GM12878 (cell line): Measurements from ENCODE around the gene CPEB1. TPM values are rescaled to one million over a fixed set of nuclear protein-coding genes. Genes with fewer than 3 reads are reported as not detected.

Experiments used
- ATAC-seq: fragments of 200-7000 bp; cut with Tn5 transposase; 3 replicates; pipeline ENCODE4 v1.9.1; 2020; ENCODE audit warnings: mild to moderate bottlenecking, moderate library complexity
- BruUV-seq: library from RNA; stranded (reverse); fragments of 400-500 nt; replicated peaks from 2 replicates; lab custom pipeline; 2021; lab: Mats Ljungman, UMichigan
- CTCF ChIA-PET: fragments of 300-600 bp; sonication (Branson Sonifier 250); formaldehyde crosslinking; extraction: SDS; loops from one replicate; lab custom pipeline; 2021; ENCODE audit warnings: inconsistent platforms; lab: Yijun Ruan, JAX
- POLR2A ChIA-PET: fragments of 350-600 bp; formaldehyde crosslinking; extraction: SDS; loops from one replicate; lab custom pipeline; 2021; ENCODE audit warnings: inconsistent platforms; lab: Charles Lee
- RAD21 ChIA-PET: fragments of 300-600 bp; sonication (Branson Sonifier 250); formaldehyde crosslinking; loops from one replicate; lab custom pipeline; 2023; ENCODE audit warnings: antibody characterized with exemption; ENCODE audit not compliant: unreplicated experiment; lab: Charles Lee
- SMC1A ChIA-PET: fragments of 300-600 bp; sonication (Branson Sonifier 250); formaldehyde crosslinking; loops from one replicate; lab custom pipeline; 2023; ENCODE audit not compliant: unreplicated experiment, uncharacterized antibody; lab: Charles Lee
- DNase-seq: peaks from one replicate; pipeline ENCODE4 v3.0.0-alpha.2; 2011; ENCODE audit warnings: low read depth, low spot score
- FAIRE-seq: peaks from 3 replicates; lab custom pipeline; 2011; peaks lifted over from hg19 to GRCh38; lab: Jason Lieb, UNC
- H2AFZ ChIP-seq: 2 replicates; pipeline ENCODE4 v1.6.0; 2011; ENCODE audit warnings: low read depth, low read length, control low read depth; ENCODE audit not compliant: control insufficient read depth
- H3K27ac ChIP-seq: 2 replicates; pipeline ENCODE4 v1.5.1; 2011; ENCODE audit warnings: control low read depth; ENCODE audit not compliant: control insufficient read depth, insufficient read depth
- H3K27me3 ChIP-seq, 2 experiments: replicated peaks in 1 of 2; 2 replicates each; pipeline versions ENCODE4 v1.6.0 to v1.6.1; 2011; ENCODE audit warnings: low read length in 1 of 2; ENCODE audit not compliant: control insufficient read depth in 2 of 2, insufficient read depth in 2 of 2
- H3K36me3 ChIP-seq, 2 experiments: 2 replicates each; pipeline ENCODE4 v1.5.1; 2011; ENCODE audit warnings: low read length in 1 of 2; ENCODE audit not compliant: control insufficient read depth in 2 of 2, insufficient read depth in 2 of 2
- H3K4me1 ChIP-seq: 2 replicates; pipeline ENCODE4 v1.6.1; 2011; ENCODE audit warnings: mild to moderate bottlenecking, low read length, moderate library complexity, mixed read lengths; ENCODE audit not compliant: control insufficient read depth, insufficient read depth
- H3K4me2 ChIP-seq: 2 replicates; pipeline ENCODE4 v1.6.0; 2011; ENCODE audit warnings: control low read depth; ENCODE audit not compliant: control insufficient read depth, insufficient read depth
- H3K4me3 ChIP-seq: fragments of 200-600 bp; sonication (generic); 2 replicates; pipeline ENCODE4 v1.5.1; 2016
- H3K79me2 ChIP-seq: 2 replicates; pipeline ENCODE4 v1.6.0; 2011; ENCODE audit warnings: low read length; ENCODE audit not compliant: control insufficient read depth, insufficient read depth
- H3K9ac ChIP-seq: 2 replicates; pipeline ENCODE4 v1.8.0; 2011; ENCODE audit warnings: low read length, control low read depth, mixed read lengths; ENCODE audit not compliant: control insufficient read depth, insufficient read depth
- H3K9me3 ChIP-seq: replicated peaks from 3 replicates; pipeline ENCODE4 v1.5.1; 2011; ENCODE audit warnings: mild to moderate bottlenecking, low read length; ENCODE audit not compliant: control insufficient read depth, insufficient read depth
- H4K20me1 ChIP-seq: 2 replicates; pipeline ENCODE4 v1.6.0; 2011; ENCODE audit not compliant: control insufficient read depth, insufficient read depth
- CBFB ChIP-seq: IDR thresholded peaks from 2 replicates; pipeline ENCODE4 v1.6.1; 2016; ENCODE audit warnings: antibody characterized with exemption, low read depth
- MAX ChIP-seq: IDR thresholded peaks from 2 replicates; pipeline ENCODE4 v1.6.1; 2012; ENCODE audit warnings: low read depth, low read length, improper control_type of control experiment
- MTA3 ChIP-seq: IDR thresholded peaks from 2 replicates; pipeline ENCODE4 v1.6.1; 2012; ENCODE audit warnings: low read length, inconsistent platforms, borderline replicate concordance
- PAX8 ChIP-seq: fragments of 450-650 bp; IDR thresholded peaks from 2 replicates; pipeline ENCODE4 v1.6.1; 2017; ENCODE audit warnings: mild to moderate bottlenecking, moderate library complexity
- REST ChIP-seq: IDR thresholded peaks from 2 replicates; pipeline ENCODE4 v1.6.1; 2012; ENCODE audit warnings: mild to moderate bottlenecking, low read depth, low read length
- USF1 ChIP-seq: IDR thresholded peaks from 2 replicates; pipeline ENCODE4 v1.6.1; 2011; ENCODE audit warnings: borderline replicate concordance, low read depth, mild to moderate bottlenecking, moderate library complexity, mixed read lengths, low read length; ENCODE audit not compliant: insufficient read depth; ENCODE audit errors: extremely low read length
- YY1 ChIP-seq: IDR thresholded peaks from 2 replicates; pipeline ENCODE4 v1.6.1; 2011; ENCODE audit warnings: low read depth, mild to moderate bottlenecking, low read length
- WGBS: methylation state at CpG from one replicate; pipeline ENCODE4 v1.1.6; 2016; ENCODE audit warnings: low lambda C conversion rate; ENCODE audit not compliant: insufficient replicate concordance, insufficient coverage; ENCODE audit errors: missing lambda C conversion rate; 5-methylcytosine and 5-hydroxymethylcytosine counted together
- in situ Hi-C: fragments of 300-500 bp; cut with MboI; formaldehyde crosslinking; loops from 9 replicates; pipeline ENCODE4 v1.14.3; 2018; ENCODE audit warnings: mixed read lengths
- intact Hi-C: fragments of 100-400 bp; cut with micrococcal nuclease; formaldehyde crosslinking; loops from one replicate; pipeline ENCODE4 v1.14.2; 2022; ENCODE audit not compliant: unreplicated experiment
- polyA plus RNA-seq, 11 experiments: library from polyadenylated mRNA; depleted of rRNA in 4 of 11; unstranded in 6 of 11; stranded (reverse) in 5 of 11; fragments of >200 nt; fragmentation: Nextera tagmentation in 4 of 11; fragmentation: Illumina TruSeq in 1 of 11; extraction: Ambion mirVana in 4 of 11; extraction: Trizol in 1 of 11; gene quantifications; 1 replicate in 1 of 11; 2 replicates in 10 of 11; pipeline versions ENCODE4 v1.2.1 to v1.2.3, GENCODE V29; 2011 to 2016; ENCODE audit warnings: inconsistent platforms in 2 of 11, missing spikeins in 2 of 11, low read depth in 1 of 11
- total RNA-seq, 4 experiments: library from RNA; depleted of rRNA in 3 of 4; stranded (reverse); fragments of >200 nt in 3 of 4; fragmentation: Illumina TruSeq in 1 of 4; extraction: Trizol in 1 of 4; gene quantifications; 2 replicates each; pipeline versions ENCODE4 v1.2.1 to v1.2.3, GENCODE V29; 2013 to 2021

Gene CPEB1
- total and polyA plus RNA-seq, 10 of the 15 experiments (the other 5 are each of a cell fraction or from before 2014, with no cell fraction given): 0.05 to 1.1 (median 0.46) TPM

GRCh38 chr15:82663186-82663600 is 16.0 kb upstream of the CPEB1 start:
- H3K4me1 ChIP-seq: no peaks in the 10 kb centered on the region
- SMC1A ChIA-PET: no interaction called here
- no peaks in the 10 kb centered on the region for H3K9me3 ChIP-seq
- H3K36me3 ChIP-seq: no peaks in the 10 kb centered on the region
- ATAC-seq (peak; percentile 71), FAIRE-seq (no peak), DNase-seq (no peak)
- WGBS: 10% methylated on average over 4 of the region's 4 CpGs
- H3K9ac ChIP-seq: no peak overlapping the region
- H3K27me3 ChIP-seq: no peaks in the 10 kb centered on the region; a peak in 1 of 4 replicates
- RAD21 ChIA-PET: interaction anchor here (1.0 kb wide), 1 partner anchor 336 kb away, joined by 3 read pairs; no protein-coding TSS in a partner anchor
- in situ Hi-C loops: no loop called here
- POLR2A ChIA-PET: no interaction called here
- H4K20me1 ChIP-seq: no peaks in the 10 kb centered on the region
- H3K79me2 ChIP-seq: no peaks in the 10 kb centered on the region
- H2AFZ ChIP-seq: no peak overlapping the region
- no peak overlapping the region for H3K4me2 ChIP-seq
- no peak overlapping the region for H3K4me3 ChIP-seq
- BruUV-seq: no TSS peak
- H3K27ac ChIP-seq: no peak overlapping the region
- CTCF ChIA-PET: no interaction called here
- intact Hi-C loops: no loop called here
- TF ChIP-seq USF1 (peak; percentile 17), YY1 (peak; percentile 58; the same call in 1 of the 2 replicates), MTA3 (no peak), MAX (peak; percentile 32; the same call in 1 of the 2 replicates), PAX8 (no peak), REST (peak; percentile 98), CBFB (no peak)
